Neural progenitor cell (in vitro differentiated cells): ENCODE data around the gene SPATA13. TPM values are rescaled to one million over a fixed set of nuclear protein-coding genes. Genes with fewer than 3 reads are reported as not detected.

Source experiments
- DNase-seq: peaks from one replicate; pipeline ENCODE4 v3.0.0-alpha.2; 2016; ENCODE audit warnings: low spot score
- H2AFZ ChIP-seq: fragments of 200-600 bp; sonication (generic); replicated peaks from 2 replicates; pipeline ENCODE4 v1.6.1; 2016; ENCODE audit warnings: antibody characterized with exemption
- H3F3A ChIP-seq: fragments of 200-600 bp; sonication (generic); 2 replicates; pipeline ENCODE4 v1.6.1; 2016; ENCODE audit warnings: antibody characterized with exemption, low read depth
- H3K27ac ChIP-seq: fragments of 200-600 bp; sonication (generic); 2 replicates; pipeline ENCODE4 v1.5.1; 2016; ENCODE audit warnings: mild to moderate bottlenecking
- H3K27me3 ChIP-seq: fragments of 200-600 bp; sonication (generic); 2 replicates; pipeline ENCODE4 v1.6.1; 2016; ENCODE audit warnings: mild to moderate bottlenecking, moderate library complexity
- H3K36me3 ChIP-seq: fragments of 200-600 bp; sonication (generic); 2 replicates; pipeline ENCODE4 v1.5.1; 2016
- H3K4me1 ChIP-seq: fragments of 200-600 bp; sonication (generic); 2 replicates; pipeline ENCODE4 v1.6.1; 2016; ENCODE audit warnings: mixed run types
- H3K4me2 ChIP-seq: fragments of 200-600 bp; sonication (generic); 2 replicates; pipeline ENCODE4 v1.6.1; 2016
- H3K4me3 ChIP-seq: fragments of 200-600 bp; sonication (generic); 2 replicates; pipeline ENCODE4 v1.5.1; 2016
- H3K79me2 ChIP-seq: fragments of 200-600 bp; sonication (generic); 2 replicates; pipeline ENCODE4 v1.6.1; 2016; ENCODE audit warnings: low read depth
- H3K9ac ChIP-seq: fragments of 200-600 bp; sonication (generic); 2 replicates; pipeline ENCODE4 v1.6.1; 2016
- H3K9me3 ChIP-seq: fragments of 200-600 bp; sonication (generic); 2 replicates; pipeline ENCODE4 v1.5.1; 2016; ENCODE audit warnings: low read depth
- H4K20me1 ChIP-seq: fragments of 200-600 bp; sonication (generic); 2 replicates; pipeline ENCODE4 v1.6.1; 2016; ENCODE audit warnings: low read depth
- H3K27ac Mint-ChIP-seq: 3 replicates; pipeline ENCODE4 v1.8.0; 2021; ENCODE audit warnings: mixed read lengths
- H3K27me3 Mint-ChIP-seq: 2 replicates; pipeline ENCODE4 v1.8.0; 2022; ENCODE audit warnings: low read depth, mild to moderate bottlenecking, inconsistent platforms, moderate library complexity, mixed read lengths; ENCODE audit not compliant: insufficient read depth
- H3K36me3 Mint-ChIP-seq: 3 replicates; pipeline ENCODE4 v1.8.0; 2021; ENCODE audit warnings: mixed read lengths
- H3K4me1 Mint-ChIP-seq: 3 replicates; pipeline ENCODE4 v1.8.0; 2021; ENCODE audit warnings: mixed read lengths
- H3K4me3 Mint-ChIP-seq: 3 replicates; pipeline ENCODE4 v1.8.0; 2021; ENCODE audit warnings: mild to moderate bottlenecking, moderate library complexity, mixed read lengths
- H3K9me3 Mint-ChIP-seq: 3 replicates; pipeline ENCODE4 v1.8.0; 2020; ENCODE audit warnings: mixed read lengths
- EZH2 ChIP-seq: fragments of 200-600 bp; sonication (generic); IDR thresholded peaks from 2 replicates; pipeline ENCODE4 v1.6.1; 2017; ENCODE audit warnings: antibody characterized with exemption, mild to moderate bottlenecking, moderate library complexity
- EZH2phosphoT487 ChIP-seq: fragments of 200-600 bp; sonication (generic); IDR thresholded peaks from 2 replicates; pipeline ENCODE4 v1.6.1; 2017; ENCODE audit warnings: antibody characterized with exemption
- microRNA counts: library from miRNA; unstranded; fragments of <30 nt; microRNA quantifications from one replicate; lab custom pipeline; 2016
- microRNA-seq: library from miRNA; unstranded; fragments of <30 nt; microRNA quantifications from one replicate; pipeline ENCODE4, GENCODE V29; 2016
- small RNA-seq: library from RNA; depleted of rRNA; stranded (forward); fragments of <200 nt; gene quantifications from one replicate; pipeline ENCODE3, GENCODE V24; 2015
- total RNA-seq: library from RNA; depleted of rRNA; stranded (reverse); fragments of >200 nt; gene quantifications from 2 replicates; pipeline ENCODE4 v1.2.3, GENCODE V29; 2015; ENCODE audit warnings: low replicate concordance
- TF ChIP-seq, protein P1 (sequence below): fragments of 200-600 bp; sonication (generic); IDR thresholded peaks from 2 replicates; pipeline ENCODE4 v1.5.1; 2017; ENCODE audit warnings: antibody characterized with exemption, mild to moderate bottlenecking

Gene SPATA13
- total RNA-seq, 1 donor from 2014 or later, result 15.9 TPM

DNA sequence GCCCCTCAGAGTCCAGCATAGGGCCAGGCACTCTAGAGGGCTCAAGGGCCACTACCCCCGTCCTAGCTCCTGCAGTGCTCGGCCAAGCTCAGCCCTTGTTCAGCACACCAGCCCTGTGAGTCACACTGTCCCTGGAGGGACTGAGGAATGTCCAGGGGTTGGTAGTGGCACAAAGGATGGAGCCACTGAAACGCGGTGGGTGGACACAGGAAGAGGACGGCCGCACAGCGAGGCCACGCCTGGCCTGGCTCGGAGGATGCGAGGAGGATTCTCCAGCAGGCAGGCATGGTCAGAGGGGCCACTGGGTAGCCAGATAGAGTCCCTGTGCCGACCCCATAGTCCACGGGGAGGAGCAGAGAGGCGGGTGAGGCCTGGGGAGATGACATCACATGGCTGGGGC lies 194.6 kb downstream of the SPATA13 start:
- H3K9me3 Mint-ChIP-seq, result no peaks in the 10 kb centered on the region
- Histone ChIP-seq H3K9me3 (no peaks in the 10 kb centered on the region), H3K4me2 (no peak overlapping the region), H3F3A (peaks cover 5% of the 10 kb centered on the region), H3K9ac (no peak overlapping the region), H3K4me1 (no peaks in the 10 kb centered on the region), H3K4me3 (no peak overlapping the region), H2AFZ (no peak overlapping the region), H3K27ac (no peak overlapping the region), H4K20me1 (no peaks in the 10 kb centered on the region), H3K79me2 (no peaks in the 10 kb centered on the region), H3K27me3 (no peaks in the 10 kb centered on the region), H3K36me3 (no peaks in the 10 kb centered on the region)
- no peaks in the 10 kb centered on the region for H3K4me1 Mint-ChIP-seq
- DNase-seq, result no peak
- no peaks in the 10 kb centered on the region for H3K36me3 Mint-ChIP-seq
- TF ChIP-seq EZH2, result no peak
- TF ChIP-seq, protein P1, sequence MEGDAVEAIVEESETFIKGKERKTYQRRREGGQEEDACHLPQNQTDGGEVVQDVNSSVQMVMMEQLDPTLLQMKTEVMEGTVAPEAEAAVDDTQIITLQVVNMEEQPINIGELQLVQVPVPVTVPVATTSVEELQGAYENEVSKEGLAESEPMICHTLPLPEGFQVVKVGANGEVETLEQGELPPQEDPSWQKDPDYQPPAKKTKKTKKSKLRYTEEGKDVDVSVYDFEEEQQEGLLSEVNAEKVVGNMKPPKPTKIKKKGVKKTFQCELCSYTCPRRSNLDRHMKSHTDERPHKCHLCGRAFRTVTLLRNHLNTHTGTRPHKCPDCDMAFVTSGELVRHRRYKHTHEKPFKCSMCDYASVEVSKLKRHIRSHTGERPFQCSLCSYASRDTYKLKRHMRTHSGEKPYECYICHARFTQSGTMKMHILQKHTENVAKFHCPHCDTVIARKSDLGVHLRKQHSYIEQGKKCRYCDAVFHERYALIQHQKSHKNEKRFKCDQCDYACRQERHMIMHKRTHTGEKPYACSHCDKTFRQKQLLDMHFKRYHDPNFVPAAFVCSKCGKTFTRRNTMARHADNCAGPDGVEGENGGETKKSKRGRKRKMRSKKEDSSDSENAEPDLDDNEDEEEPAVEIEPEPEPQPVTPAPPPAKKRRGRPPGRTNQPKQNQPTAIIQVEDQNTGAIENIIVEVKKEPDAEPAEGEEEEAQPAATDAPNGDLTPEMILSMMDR, result no peak
- no peak for TF ChIP-seq EZH2phosphoT487
- no peak overlapping the region for H3K4me3 Mint-ChIP-seq
- no peak overlapping the region for H3K27ac Mint-ChIP-seq
- H3K27me3 Mint-ChIP-seq, result no peaks in the 10 kb centered on the region

- Histone ChIP-seq H3K4me3 (no peak overlapping the region), H3K27ac (no peak overlapping the region), H3F3A (peaks cover 5% of the 10 kb centered on the region), H2AFZ (no peak overlapping the region), H3K9ac (no peak overlapping the region), H4K20me1 (no peaks in the 10 kb centered on the region), H3K4me1 (no peaks in the 10 kb centered on the region), H3K36me3 (no peaks in the 10 kb centered on the region), H3K79me2 (no peaks in the 10 kb centered on the region), H3K9me3 (no peaks in the 10 kb centered on the region), H3K27me3 (no peaks in the 10 kb centered on the region), H3K4me2 (no peak overlapping the region)
- TF ChIP-seq, protein P1, result no peak
- TF ChIP-seq EZH2phosphoT487 (no peak), EZH2 (no peak)
- Mint-ChIP-seq H3K4me1 (peaks cover 2% of the 10 kb centered on the region), H3K9me3 (no peaks in the 10 kb centered on the region), H3K36me3 (no peaks in the 10 kb centered on the region), H3K27ac (no peak overlapping the region), H3K27me3 (no peaks in the 10 kb centered on the region), H3K4me3 (no peak overlapping the region)
- no peak for DNase-seq
Measured at GRCh38 chr13:24356270-24356669, 195.8 kb downstream of the SPATA13 start.

MicroRNAs within 50 kb of the gene (microRNA counts, 767-probe panel; counts per million panel counts)
- microRNA hsa-miR-2276 (lab: Ali Mortazavi, UCI), result 460 counts per million, percentile 90 among the panel's probes with 10 or more counts

Small RNA genes lying within 50 kb of the gene (microRNA-seq; reads per million reads assigned to microRNA genes)
- gene MIR2276, result 0.54 reads per million

Small RNA genes lying within 50 kb of the gene (small RNA-seq; reads per million reads assigned to genes)
- gene MIR2276, result 0.09 reads per million

Other genes starting within 250 kb of the SPATA13 start
- gene C1QTNF9, start 148.9 kb downstream of the SPATA13 start, total RNA-seq, result not detected in 2 replicates